Measurements from ENCODE around the gene TH. TPM values are rescaled to one million over a fixed set of nuclear protein-coding genes. Genes with fewer than 3 reads are reported as not detected.

TH gene
- polyA plus RNA-seq, 2 of the 4 experiments (the other 2 are of a cell fraction), result not detected

- H3K4me2 ChIP-seq, result no peak overlapping the region
- DNase-seq (ENCODE audit: low read depth in 1 of 2, low spot score in 1 of 2), result no peak
- H3K4me1 ChIP-seq, result peaks cover 12% of the 10 kb centered on the region
- no peak overlapping the region for H3K4me3 ChIP-seq
- ChIA-PET CTCF (interaction anchor here (0.7 to 5.2 kb wide), 3 partner anchors 7 to 1134 kb away, joined by 3 to 30 read pairs (median 22); no protein-coding TSS in a partner anchor), POLR2A (no interaction called here)
- H3K9me3 ChIP-seq, result no peaks in the 10 kb centered on the region
- H3K27ac ChIP-seq, result no peak overlapping the region
- no peak for ATAC-seq
- 67% methylated on average over 11 of the region's 12 CpGs for WGBS (ENCODE audit: missing lambda C conversion rate)
- TF ChIP-seq EHF (CRISPR knock-in tag; IDR thresholded peaks at IDR 0.05) (no peak), TP53 (CRISPR knock-in tag; IDR thresholded peaks at IDR 0.05) (no peak), ZC3H11A (IDR thresholded peaks at IDR 0.05) (no peak), CEBPB (IDR thresholded peaks at IDR 0.05) (no peak), JUN (IDR thresholded peaks at IDR 0.05) (no peak), CBX2 (IDR thresholded peaks at IDR 0.05; ENCODE audit: borderline replicate concordance, low read depth) (no peak), RAD21 (conservative IDR thresholded peaks at IDR 0.05 in 1 of 2, IDR thresholded peaks at IDR 0.05 in 1 of 2) (no peak), FOSB (CRISPR knock-in tag; IDR thresholded peaks at IDR 0.05) (no peak), KDM5A (IDR thresholded peaks at IDR 0.05) (no peak)
- no peak for FAIRE-seq
Measured at GRCh38 chr11:2205981-2206690, 34.5 kb upstream of the TH start.

DNA sequence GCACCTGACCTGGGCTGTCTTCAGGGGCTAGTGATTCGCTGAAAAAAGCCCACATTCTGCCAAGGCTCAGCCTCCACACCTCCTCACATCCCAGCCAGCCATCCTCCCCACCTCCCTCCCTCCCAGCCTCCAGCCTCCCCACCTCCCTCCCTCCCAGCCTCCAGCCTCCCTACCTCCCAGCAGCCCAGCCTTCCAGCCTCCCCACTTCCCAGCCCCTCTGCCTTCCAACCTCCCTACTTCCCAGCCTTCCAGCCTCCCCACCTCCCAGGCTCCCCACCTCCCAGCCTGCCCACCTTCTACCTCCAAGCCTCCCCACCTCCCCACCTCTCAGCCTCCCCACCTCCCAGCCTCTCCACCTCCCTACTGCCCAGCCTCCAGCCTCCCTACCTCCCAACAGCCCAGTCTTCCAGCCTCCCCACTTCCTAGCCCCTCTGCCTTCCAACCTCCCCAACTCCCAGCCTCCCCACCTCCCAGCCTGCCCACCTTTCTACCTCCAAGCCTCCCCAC is 33.7 kb upstream of the TH start:
- H3K27ac ChIP-seq, result no peak overlapping the region
- DNase-seq (ENCODE audit: low read depth in 1 of 2, low spot score in 1 of 2) (no peak), FAIRE-seq (no peak), ATAC-seq (no peak)
- POLR2A ChIA-PET, result no interaction called here
- no peak overlapping the region for H3K4me2 ChIP-seq
- H3K9me3 ChIP-seq, result no peaks in the 10 kb centered on the region
- H3K4me1 ChIP-seq, result peaks cover 3% of the 10 kb centered on the region
- no peak overlapping the region for H3K4me3 ChIP-seq
- CTCF ChIA-PET, result interaction anchor here (3.0 kb wide), 1 partner anchor 12 kb away, joined by 10 read pairs; no protein-coding TSS in a partner anchor
- 40% methylated on average over 1 of the region's 1 CpG for WGBS (ENCODE audit: missing lambda C conversion rate)
- TF ChIP-seq SREBF2 (IDR thresholded peaks at IDR 0.05) (no peak), MAZ (IDR thresholded peaks at IDR 0.05; ENCODE audit: borderline replicate concordance, low read depth, low read length) (no peak), NFE2L2 (conservative IDR thresholded peaks at IDR 0.05; ENCODE audit: low read length) (no peak), FOSL2 (IDR thresholded peaks at IDR 0.05) (no peak), FOSL2 (CRISPR knock-in tag; IDR thresholded peaks at IDR 0.05) (no peak), JUN (IDR thresholded peaks at IDR 0.05) (no peak), EHMT2 (IDR thresholded peaks at IDR 0.05; ENCODE audit: low read depth) (no peak)

DNA sequence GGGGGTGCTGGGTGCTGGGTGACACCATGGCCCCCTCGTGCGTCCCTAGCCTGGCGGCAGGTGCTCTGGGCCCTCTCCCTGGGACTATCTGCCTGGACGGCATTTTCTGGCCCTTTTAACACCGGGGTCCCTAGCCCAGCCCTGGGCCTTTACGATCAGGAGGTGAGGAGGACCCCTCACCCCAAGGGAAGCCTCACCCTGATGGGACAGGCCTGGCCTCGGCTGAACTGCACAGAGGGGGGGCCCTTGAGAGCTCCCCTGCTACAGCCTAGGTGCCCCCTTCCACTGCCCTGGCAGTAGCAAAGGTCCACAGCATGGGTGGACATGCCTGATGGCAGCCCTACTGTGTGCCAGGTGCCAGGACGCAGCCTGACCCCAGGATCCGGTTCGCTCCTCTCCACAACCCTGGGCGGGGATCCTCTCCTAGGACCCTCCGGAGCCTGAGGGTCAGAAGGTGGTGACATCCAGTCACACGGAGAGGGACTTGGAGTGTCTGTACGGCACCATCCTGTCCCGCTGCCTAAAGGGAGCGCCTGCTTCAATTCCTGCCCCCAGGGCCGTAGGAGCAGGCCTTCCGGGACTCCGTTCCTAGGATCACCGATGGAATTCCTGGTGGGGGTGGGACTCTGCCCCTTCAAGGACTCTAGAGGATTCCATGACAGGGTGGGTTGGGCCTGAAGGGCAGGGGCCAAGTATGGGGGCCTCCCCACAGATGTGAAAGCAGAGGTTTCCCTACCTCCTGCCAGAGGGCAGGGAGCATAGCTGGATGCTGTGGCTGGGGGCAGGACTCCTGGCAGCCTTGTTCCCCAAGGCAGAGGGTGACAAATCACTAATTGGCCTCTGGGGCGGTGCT is 33.0 kb upstream of the TH start:
- ATAC-seq (no peak; a peak in 1 of 6 replicates), DNase-seq (ENCODE audit: low read depth in 1 of 2, low spot score in 1 of 2) (no peak), FAIRE-seq (no peak)
- no peak overlapping the region for H3K4me3 ChIP-seq
- H3K4me2 ChIP-seq, result no peak overlapping the region
- ChIA-PET CTCF (interaction anchor here (0.9 to 7.5 kb wide), 4 partner anchors 9 to 216 kb away, joined by 3 to 138 read pairs (median 6); partner anchors contain the start of genes C11orf21 and TSPAN32), POLR2A (no interaction called here)
- no peak overlapping the region for H3K27ac ChIP-seq
- H3K9me3 ChIP-seq, result no peaks in the 10 kb centered on the region
- 76% methylated on average over 18 of the region's 21 CpGs for WGBS (ENCODE audit: missing lambda C conversion rate)
- TF ChIP-seq GATA3 (IDR thresholded peaks at IDR 0.05; ENCODE audit: borderline replicate concordance), result no peak
- no peak for TF ChIP-seq JUN (IDR thresholded peaks at IDR 0.05)
- no peak for TF ChIP-seq NFE2L2 (conservative IDR thresholded peaks at IDR 0.05; ENCODE audit: low read length)
- no peak for TF ChIP-seq FOSB (CRISPR knock-in tag; IDR thresholded peaks at IDR 0.05)
- TF ChIP-seq TFCP2L1 (CRISPR knock-in tag; IDR thresholded peaks at IDR 0.05), result no peak
- no peak for TF ChIP-seq CHD4 (IDR thresholded peaks at IDR 0.05; ENCODE audit: borderline replicate concordance)
- TF ChIP-seq POLR2AphosphoS2 (conservative IDR thresholded peaks at IDR 0.05; ENCODE audit: low read length), result no peak
- TF ChIP-seq NPAS2 (CRISPR knock-in tag; IDR thresholded peaks at IDR 0.05; ENCODE audit: borderline replicate concordance), result no peak
- no peak for TF ChIP-seq EP300 (IDR thresholded peaks at IDR 0.05)
- no peak for TF ChIP-seq PHF8 (IDR thresholded peaks at IDR 0.05; ENCODE audit: borderline replicate concordance, low read depth)
- no peak for TF ChIP-seq SMC3 (IDR thresholded peaks at IDR 0.05)
- no peak for TF ChIP-seq TP53 (CRISPR knock-in tag; IDR thresholded peaks at IDR 0.05)
- TF ChIP-seq RFX5 (IDR thresholded peaks at IDR 0.05), result no peak
- H3K4me1 ChIP-seq, result no peaks in the 10 kb centered on the region

Measured in A549 (cell line).